ENCODE results near the gene XRRA1.
A peak's percentile ranks its signal among the peaks of the same experiment; 100 is the strongest.
"Not testable (repeated sequence)": the region's sequence is repeated elsewhere in the genome, so short reads cannot be mapped to it uniquely, and the experiment has no call there.

Gene XRRA1, protein sequence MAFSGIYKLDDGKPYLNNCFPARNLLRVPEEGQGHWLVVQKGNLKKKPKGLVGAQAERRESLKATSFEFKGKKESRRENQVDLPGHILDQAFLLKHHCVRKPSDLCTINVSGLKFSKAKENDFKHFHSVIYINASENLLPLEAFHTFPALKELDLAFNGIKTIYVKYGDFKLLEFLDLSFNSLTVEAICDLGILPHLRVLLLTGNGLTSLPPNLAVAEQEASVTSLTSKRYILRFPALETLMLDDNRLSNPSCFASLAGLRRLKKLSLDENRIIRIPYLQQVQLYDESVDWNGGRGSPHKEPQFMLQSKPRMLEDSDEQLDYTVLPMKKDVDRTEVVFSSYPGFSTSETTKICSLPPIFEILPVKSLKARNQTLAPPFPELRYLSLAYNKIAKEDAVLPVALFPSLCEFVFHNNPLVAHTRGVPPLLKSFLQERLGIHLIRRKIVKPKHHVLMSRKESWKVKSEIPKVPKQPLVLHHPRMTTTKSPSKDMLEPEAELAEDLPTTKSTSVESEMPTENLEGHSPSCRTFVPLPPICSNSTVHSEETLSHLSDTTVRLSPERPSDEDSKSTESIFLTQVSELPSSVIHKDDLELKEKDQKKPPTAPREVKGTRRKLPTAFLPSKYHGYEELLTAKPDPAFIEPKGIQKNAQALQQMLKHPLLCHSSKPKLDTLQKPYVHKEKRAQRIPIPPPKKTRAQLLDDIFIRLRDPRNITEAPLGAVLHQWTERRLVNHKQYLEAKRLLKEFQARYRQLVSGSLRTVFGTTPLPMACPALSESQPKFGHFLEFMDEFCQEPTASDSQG

DNA sequence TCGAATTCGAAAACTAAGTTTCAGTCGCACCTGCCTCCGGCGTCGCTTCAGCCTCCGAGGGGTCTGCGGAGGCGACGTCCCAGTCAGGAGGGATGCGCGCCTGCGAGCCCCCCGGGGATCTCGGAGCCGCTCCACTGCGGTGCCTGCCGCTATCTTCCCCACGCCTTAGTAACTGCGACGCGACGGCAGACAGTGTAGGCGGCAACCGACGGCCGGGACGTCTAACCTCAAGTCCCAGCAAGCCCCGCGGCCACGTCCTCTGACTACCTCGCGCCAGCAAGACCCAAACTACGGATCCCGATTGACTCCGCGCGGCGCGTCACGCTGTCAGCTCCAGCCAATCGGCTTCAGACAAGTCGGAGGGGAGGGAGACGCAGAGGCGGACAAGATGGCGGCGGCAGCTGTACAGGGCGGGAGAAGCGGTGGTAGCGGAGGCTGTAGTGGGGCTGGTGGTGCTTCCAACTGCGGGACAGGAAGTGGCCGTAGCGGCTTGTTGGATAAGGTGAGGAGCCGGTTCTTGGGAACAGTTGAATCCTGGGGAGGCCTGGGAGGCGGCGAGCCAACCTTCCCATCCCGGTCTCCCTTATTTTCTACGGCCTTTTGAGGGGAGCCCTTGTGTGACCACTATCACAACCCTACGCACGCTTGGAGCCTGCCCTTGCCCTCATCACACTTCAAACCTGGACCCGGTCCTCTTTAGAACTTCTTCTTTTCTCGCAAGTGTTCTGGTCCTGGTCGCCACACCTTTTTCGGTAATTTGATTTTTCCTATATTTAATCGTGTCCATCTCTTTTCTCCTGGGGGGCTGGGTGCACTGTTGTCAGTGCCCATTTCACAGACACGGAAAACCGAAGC is at the start of gene XRRA1, which contains the start of gene SPCS2:
Gene XRRA1, minus strand, starts transcription at position 194 of the 855 bp plus-strand sequence. CDS start 8,213 bp downstream, outside the sequence.
Gene SPCS2, plus strand, starts transcription at position 369 of the 855 bp plus-strand sequence. Its CDS starts 20 bp downstream, at position 389.
- Mint-ChIP-seq H3K4me1 (peaks cover 34% of the 10 kb centered on the region), H3K27me3 (no peaks in the 10 kb centered on the region), H3K9me3 (no peaks in the 10 kb centered on the region), H3K27ac (peak within 1 kb of the TSS; percentile 99), H3K4me3 (peak within 1 kb of the TSS; percentile 91 to 97)
- DNase-seq, result peak; percentile 98 to 99
- peak; percentile 99 for ATAC-seq

DNA sequence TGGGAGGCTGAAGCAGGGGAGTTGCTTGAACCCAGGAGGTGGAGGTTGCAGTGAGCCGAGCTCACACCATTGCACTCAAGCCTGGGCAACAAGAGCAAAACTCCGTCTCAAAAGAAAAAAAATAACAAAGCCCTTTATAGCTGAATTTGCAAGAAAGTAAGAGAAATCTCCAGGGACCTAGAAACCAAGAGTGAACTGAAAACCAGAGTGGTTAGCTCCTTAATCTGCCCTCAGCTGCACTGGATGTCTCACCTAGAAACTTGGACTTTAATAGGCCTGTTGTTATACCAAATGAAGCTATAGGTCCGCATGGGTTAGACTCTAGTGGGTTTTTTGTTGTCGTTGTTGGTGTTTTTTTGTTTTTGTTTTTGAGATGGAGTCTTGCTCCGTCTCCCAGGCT is 44.0 kb upstream of the XRRA1 start:
- DNase-seq (no peak), ATAC-seq (no peak)
- H3K4me1 Mint-ChIP-seq, result peaks cover 29% of the 10 kb centered on the region
- no peaks in the 10 kb centered on the region for H3K9me3 Mint-ChIP-seq
- H3K27ac Mint-ChIP-seq, result no peak overlapping the region
- H3K4me3 Mint-ChIP-seq, result no peak overlapping the region
- no peaks in the 10 kb centered on the region for H3K27me3 Mint-ChIP-seq

DNA sequence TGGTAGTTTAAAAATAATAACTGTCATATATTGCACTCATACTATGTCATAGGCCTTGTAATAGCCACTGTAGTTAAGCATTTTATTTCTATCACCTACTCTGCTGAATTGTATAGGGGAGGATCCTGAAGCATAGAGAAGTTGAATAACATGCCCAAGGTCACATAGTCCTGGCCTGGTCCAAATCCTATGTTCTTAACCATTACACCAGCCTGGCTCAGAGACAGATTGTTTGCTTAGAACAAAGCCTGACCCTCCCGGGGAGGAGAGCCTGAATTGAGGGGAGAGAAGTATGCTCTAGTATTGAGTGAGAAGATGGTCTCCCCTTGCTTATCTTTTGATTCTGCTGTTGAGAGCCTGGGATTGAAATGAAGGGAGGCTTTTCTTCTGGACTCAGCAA is 42.0 kb upstream of the XRRA1 start:
- DNase-seq (no peak), ATAC-seq (no peak)
- H3K4me1 Mint-ChIP-seq, result peaks cover 29% of the 10 kb centered on the region
- peak overlapping the region; percentile 45 to 98 for H3K4me3 Mint-ChIP-seq
- H3K9me3 Mint-ChIP-seq, result no peaks in the 10 kb centered on the region
- H3K27ac Mint-ChIP-seq, result no peak overlapping the region
- no peaks in the 10 kb centered on the region for H3K27me3 Mint-ChIP-seq

DNA sequence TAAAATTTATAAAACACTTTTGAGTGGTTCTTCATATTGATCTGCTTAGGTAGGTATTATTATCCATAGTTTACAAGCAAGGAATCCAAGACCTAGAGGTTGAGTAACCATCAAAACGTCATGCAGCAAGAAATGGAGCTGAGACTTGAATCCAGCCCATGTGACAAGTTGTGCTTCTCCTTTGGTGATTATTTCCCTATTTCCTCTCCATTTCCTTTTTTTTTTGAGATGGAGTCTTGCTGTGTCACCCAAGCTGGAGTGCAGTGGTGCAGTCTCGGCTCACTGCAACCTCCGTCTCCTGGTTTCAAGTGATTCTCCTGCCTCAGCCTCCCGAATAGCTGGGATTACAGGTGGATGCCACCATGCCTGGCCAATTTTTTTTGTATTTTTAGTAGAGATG is 41.3 kb upstream of the XRRA1 start:
- not testable (repeated sequence) for DNase-seq, H3K27me3 Mint-ChIP-seq, ATAC-seq, H3K9me3 Mint-ChIP-seq, H3K27ac Mint-ChIP-seq
- Mint-ChIP-seq H3K4me3 (peak overlapping the region; percentile 45 to 98), H3K4me1 (peaks cover 29% of the 10 kb centered on the region)

DNA sequence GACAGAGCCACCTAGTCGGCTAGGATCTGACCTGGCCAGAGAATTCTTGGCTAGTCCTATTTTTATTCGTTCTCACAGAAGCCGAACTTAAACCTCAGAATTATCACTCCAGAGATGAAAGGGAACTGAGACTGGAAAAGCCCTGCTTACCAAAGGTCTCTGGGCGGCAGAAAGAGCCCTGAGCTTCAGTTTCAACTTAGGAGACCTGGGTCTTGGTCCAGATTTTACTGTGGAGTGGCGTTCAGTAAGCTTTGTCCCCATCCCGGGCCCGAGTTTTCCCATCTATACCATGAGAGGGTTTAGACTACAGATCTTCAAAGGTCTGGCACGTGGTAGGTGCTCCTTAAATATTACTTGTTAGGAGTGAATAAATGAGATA is 40.4 kb upstream of the XRRA1 start:
- DNase-seq, result no peak
- H3K4me3 Mint-ChIP-seq, result peak overlapping the region; percentile 97 to 98
- no peaks in the 10 kb centered on the region for H3K9me3 Mint-ChIP-seq
- peak overlapping the region; percentile 91 to 97 for H3K27ac Mint-ChIP-seq
- ATAC-seq, result peak; percentile 8
- H3K27me3 Mint-ChIP-seq, result no peaks in the 10 kb centered on the region
- H3K4me1 Mint-ChIP-seq, result peaks cover 29% of the 10 kb centered on the region

DNA sequence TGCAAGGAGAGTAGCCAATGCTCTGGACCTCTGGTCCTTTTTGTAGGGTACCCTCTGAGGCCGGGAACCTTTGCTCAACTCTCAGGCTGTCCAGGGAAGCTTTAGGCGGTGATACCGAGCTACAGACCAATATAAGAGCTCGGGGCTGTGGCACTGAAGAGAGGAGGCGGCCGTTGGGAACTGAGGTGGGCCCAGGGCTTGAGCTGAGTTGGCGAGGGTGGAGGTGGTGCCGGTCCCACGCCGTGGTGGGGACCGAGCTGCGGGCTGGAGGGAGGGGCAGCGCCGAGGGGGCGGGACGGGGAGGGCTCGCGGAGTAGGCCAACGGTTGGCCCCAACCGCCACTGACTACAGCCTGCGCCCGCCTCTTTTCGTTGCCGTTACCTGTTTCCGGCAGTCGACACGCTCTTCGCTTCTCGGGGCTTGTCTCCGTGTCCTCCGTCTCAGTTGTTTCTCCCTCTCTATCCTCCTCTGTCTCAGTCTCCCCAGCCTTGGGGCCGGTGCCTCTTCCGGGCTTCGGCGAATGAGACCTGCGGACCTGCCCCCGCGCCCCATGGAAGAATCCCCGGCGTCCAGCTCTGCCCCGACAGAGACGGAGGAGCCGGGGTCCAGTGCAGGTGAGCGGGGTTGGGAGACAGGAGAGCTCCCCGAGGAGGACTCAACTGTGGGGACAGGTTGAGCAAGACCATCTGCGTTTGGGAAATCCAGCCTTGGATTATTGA is 39.8 kb upstream of the XRRA1 start, which contains the start of gene NEU3:
Gene NEU3, plus strand, starts transcription at position 393 of the 719 bp plus-strand sequence. Its CDS starts 128 bp downstream, at position 521.
- Mint-ChIP-seq H3K27ac (peak within 1 kb of the TSS; percentile 91 to 97), H3K9me3 (no peaks in the 10 kb centered on the region), H3K4me1 (peaks cover 29% of the 10 kb centered on the region), H3K4me3 (peak within 1 kb of the TSS; percentile 97 to 98), H3K27me3 (no peaks in the 10 kb centered on the region)
- DNase-seq (peak; percentile 81 to 83), ATAC-seq (peak; percentile 97)

DNA sequence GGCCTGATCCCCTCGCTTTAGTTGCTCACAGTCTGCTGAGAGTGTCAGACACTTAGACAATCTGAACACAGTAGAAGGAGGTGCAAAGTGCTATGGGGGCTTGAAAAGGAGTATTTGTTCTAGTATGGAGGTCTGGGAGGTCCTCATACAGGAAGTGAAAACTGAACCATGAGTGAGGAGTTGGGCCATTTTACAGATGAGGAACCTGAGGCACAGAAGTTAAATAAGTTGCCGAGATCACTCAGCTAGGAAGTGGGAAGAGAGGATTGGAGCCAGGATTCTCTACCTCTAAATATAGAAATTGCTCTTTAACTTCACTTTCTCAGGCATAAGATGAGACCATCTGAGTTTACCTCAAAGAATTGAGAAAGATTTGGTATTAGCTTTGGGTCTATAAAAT is 35.8 kb upstream of the XRRA1 start:
- Mint-ChIP-seq H3K27ac (no peak overlapping the region), H3K4me1 (peaks cover 6% of the 10 kb centered on the region), H3K4me3 (no peak overlapping the region), H3K9me3 (no peaks in the 10 kb centered on the region), H3K27me3 (no peaks in the 10 kb centered on the region)
- DNase-seq (no peak), ATAC-seq (no peak)

DNA sequence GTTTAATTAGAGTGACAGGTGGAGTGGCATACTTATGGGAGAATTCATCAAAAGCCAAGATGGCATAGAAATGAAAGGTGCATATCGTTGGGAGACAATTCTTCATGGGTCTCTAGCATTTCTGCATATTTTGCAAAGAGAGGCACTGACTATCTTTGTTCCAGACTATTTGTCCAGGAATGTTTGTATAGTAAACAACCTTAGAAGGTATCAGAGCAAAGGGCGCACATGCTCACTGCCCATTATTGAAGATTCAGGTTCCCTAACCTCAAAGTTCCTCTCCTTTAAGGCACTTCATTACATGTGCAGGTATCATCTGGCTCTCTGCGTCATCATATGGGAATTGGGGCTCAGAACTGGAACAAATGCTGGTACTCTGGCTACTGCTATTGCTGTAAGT is 35.2 kb upstream of the XRRA1 start:
- no peak overlapping the region for H3K27ac Mint-ChIP-seq
- DNase-seq (no peak), ATAC-seq (no peak)
- H3K9me3 Mint-ChIP-seq, result no peaks in the 10 kb centered on the region
- no peaks in the 10 kb centered on the region for H3K4me1 Mint-ChIP-seq
- H3K27me3 Mint-ChIP-seq, result no peaks in the 10 kb centered on the region
- no peak overlapping the region for H3K4me3 Mint-ChIP-seq

DNA sequence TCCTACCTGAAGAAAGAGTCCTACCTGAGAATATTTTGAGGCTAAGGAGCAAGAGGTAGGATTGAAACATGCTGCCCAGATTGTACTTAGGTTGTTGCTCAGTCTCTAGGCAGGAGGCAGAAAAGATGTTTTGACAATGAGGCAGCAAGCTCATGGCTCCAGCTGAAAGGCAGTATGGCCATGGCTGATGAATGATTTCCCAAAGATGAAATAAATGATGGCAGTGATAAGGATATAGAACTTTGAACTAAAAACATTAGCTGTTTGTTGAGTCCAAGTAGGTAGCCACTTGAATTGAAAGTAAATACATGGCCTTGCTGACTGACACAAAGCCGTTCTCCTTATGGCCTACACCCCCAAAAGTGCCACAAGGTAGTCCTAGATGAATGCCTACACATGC is 33.0 kb upstream of the XRRA1 start:
- H3K27ac Mint-ChIP-seq, result no peak overlapping the region

DNA sequence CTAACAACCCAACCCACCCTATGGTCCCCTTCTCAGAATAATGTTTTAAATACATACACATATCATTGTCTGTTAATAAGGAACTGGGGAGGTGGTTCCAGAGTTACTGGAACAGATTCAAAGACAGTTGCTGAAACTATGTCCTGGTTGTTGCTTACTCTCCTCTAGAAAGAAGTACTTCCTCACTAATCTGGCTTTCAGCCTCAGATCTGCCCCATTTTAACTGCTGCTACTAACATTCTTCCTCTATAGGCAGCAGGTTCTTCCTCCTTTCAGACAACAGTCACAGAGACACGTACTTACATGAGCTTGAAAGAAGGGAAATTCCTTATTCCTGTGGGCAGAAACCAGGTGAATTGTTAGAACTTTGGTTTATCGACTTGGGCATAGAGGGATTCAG is 31.7 kb upstream of the XRRA1 start:
- Mint-ChIP-seq H3K4me1 (no peaks in the 10 kb centered on the region), H3K9me3 (no peaks in the 10 kb centered on the region), H3K27me3 (no peaks in the 10 kb centered on the region), H3K27ac (no peak overlapping the region), H3K4me3 (no peak overlapping the region)
- DNase-seq (no peak), ATAC-seq (no peak)

More for the DNA sequence above, 33.0 kb upstream of the XRRA1 start:
- no peaks in the 10 kb centered on the region for H3K27me3 Mint-ChIP-seq
- DNase-seq (no peak), ATAC-seq (no peak)
- H3K9me3 Mint-ChIP-seq, result no peaks in the 10 kb centered on the region
- H3K4me1 Mint-ChIP-seq, result no peaks in the 10 kb centered on the region
- H3K4me3 Mint-ChIP-seq, result no peak overlapping the region

DNA sequence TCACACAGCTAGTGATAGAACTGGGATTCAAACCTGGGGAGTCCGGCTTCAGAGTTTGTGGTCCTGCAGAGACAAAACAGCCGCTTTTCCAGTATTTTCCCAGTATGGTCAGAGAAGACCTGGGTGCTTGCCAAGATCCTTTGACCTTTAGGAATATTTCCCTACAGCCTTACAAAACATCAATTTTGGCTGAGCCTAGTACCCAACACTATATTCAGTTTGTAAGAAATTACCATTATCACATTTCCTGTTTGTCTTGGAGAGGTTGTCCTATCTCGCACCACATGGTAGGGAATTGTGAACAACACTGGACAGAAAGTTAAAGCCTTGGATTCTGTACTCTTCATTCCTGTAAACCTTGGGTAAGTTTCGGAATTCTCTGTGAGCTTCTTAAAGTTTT is 29.1 kb upstream of the XRRA1 start:
- DNase-seq (no peak), ATAC-seq (no peak)
- Mint-ChIP-seq H3K27me3 (no peaks in the 10 kb centered on the region), H3K4me1 (no peaks in the 10 kb centered on the region), H3K4me3 (no peak overlapping the region), H3K27ac (no peak overlapping the region), H3K9me3 (no peaks in the 10 kb centered on the region)

DNA sequence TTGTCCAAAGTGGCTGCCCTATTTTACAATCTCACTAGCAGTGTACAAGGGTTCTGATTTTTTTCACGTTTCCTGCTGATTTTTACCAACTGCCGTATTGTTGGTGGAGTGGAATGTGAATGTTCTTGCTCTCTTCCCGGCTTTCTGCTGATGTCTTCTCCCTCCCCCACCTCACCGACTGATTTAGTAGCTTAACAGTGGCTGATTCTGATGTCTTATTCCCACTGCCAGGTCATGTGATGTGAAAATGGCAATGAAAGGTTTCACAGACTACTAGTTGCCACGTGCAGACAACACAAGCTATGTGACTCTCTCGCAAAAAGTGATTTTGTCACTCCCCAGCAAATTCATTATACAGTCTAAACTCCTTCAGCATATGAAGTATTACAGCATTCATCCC is 22.5 kb upstream of the XRRA1 start:
- H3K27ac Mint-ChIP-seq, result no peak overlapping the region
- H3K4me1 Mint-ChIP-seq, result no peaks in the 10 kb centered on the region
- no peak for ATAC-seq
- DNase-seq, result no peak
- H3K9me3 Mint-ChIP-seq, result no peaks in the 10 kb centered on the region
- no peaks in the 10 kb centered on the region for H3K27me3 Mint-ChIP-seq
- no peak overlapping the region for H3K4me3 Mint-ChIP-seq

DNA sequence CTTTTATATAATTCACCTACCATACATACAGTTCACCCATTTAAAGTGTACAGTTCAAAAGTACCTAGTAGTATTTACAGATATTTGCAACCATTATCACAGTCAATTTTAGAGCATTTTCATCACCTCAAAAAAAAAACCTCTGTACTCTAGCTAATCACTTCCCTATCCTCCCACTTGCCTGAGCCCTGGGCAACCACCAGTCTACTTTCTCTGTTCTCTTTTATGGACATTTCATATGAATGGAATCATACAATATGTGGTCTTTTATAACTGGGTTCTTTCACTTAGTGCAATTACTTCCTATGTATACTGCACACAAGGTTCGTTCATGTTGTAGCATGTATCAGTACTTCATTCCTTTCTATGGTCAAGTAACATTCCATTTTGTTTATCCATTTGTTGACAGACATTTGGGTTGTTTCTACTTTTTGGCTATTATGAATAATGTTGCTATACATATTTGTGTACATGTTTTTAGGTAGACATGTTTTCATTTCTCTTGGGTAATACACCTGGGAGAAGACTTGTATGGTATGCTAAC is 22.0 kb upstream of the XRRA1 start:
- Mint-ChIP-seq H3K9me3 (no peaks in the 10 kb centered on the region), H3K4me3 (no peak overlapping the region), H3K4me1 (no peaks in the 10 kb centered on the region), H3K27ac (no peak overlapping the region), H3K27me3 (no peaks in the 10 kb centered on the region)
- no peak for DNase-seq
- no peak for ATAC-seq

DNA sequence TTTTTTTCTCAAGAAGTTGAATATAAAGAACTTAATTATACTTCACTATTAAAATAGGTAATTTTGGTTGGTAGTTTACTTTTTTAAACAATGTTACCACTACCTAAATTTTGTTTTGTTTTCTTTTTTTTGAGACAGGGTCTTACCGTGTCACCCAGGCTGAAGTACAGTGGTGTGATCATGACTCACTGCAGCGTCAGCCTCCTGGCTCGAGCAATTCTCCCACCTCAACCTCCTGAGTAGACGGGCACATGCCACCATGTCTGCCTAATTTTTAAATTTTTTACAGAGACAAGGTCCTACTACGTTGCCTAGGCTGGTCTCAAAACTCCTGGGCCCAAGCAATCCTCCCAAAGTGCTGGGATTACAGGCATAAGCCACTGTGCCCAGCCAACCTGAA is 17.8 kb upstream of the XRRA1 start:
- H3K27me3 Mint-ChIP-seq, result no peaks in the 10 kb centered on the region
- no peaks in the 10 kb centered on the region for H3K9me3 Mint-ChIP-seq
- no peak for DNase-seq
- H3K4me1 Mint-ChIP-seq, result peaks cover 15% of the 10 kb centered on the region
- no peak overlapping the region for H3K4me3 Mint-ChIP-seq
- no peak for ATAC-seq
- no peak overlapping the region for H3K27ac Mint-ChIP-seq
